ENCODE results near the gene ABCB10.

The ABCB10 gene

DNA sequence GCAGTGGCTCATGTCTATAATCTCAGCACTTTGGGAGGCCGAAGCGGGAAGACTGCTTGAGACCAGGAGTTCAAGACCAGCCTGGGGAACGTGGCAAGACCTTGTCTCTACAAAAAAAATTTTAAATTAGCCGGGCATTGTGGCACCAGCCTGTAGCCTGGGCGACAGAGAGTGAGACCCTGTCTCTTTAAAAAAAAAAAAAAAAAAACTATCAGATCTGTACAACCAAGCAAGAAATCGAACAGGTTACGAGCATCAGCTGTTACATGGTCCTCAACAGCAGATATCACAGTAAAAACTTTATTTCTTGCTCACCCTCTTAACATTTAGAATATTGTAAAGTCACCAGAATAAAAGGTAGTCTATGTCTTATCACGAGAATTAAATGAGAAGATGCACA is 51.9 kb downstream of the ABCB10 start:
- H3K4me3 ChIP-seq (ENCODE audit: low read depth in 1 of 2, low read length in 2 of 2): peak overlapping the region; percentile 85 to 88; a peak in 3 of 4 replicates

DNA sequence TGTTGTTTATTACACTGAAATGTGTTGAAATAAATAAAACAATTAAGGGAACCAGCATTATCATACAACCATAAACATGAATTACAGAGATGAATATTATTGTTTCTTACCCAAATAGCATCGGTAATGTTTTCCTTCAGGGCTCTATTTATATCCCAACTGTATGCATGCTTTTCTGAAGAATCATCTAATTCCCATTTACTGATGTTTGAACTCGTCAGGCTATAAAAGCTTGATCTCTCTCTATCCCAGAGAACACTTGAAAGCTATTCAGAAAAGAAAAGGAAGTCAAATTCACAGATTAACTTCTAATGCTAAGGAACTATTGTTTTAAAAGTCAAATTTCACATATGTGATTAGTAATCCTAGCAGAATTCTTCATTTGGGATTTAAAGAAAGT is 62.7 kb downstream of the ABCB10 start:
- TF ChIP-seq EZH2 (IDR thresholded peaks at IDR 0.05; ENCODE audit: borderline replicate concordance, low read depth, low read length, severe bottlenecking): no peak
- TF ChIP-seq, protein P1, sequence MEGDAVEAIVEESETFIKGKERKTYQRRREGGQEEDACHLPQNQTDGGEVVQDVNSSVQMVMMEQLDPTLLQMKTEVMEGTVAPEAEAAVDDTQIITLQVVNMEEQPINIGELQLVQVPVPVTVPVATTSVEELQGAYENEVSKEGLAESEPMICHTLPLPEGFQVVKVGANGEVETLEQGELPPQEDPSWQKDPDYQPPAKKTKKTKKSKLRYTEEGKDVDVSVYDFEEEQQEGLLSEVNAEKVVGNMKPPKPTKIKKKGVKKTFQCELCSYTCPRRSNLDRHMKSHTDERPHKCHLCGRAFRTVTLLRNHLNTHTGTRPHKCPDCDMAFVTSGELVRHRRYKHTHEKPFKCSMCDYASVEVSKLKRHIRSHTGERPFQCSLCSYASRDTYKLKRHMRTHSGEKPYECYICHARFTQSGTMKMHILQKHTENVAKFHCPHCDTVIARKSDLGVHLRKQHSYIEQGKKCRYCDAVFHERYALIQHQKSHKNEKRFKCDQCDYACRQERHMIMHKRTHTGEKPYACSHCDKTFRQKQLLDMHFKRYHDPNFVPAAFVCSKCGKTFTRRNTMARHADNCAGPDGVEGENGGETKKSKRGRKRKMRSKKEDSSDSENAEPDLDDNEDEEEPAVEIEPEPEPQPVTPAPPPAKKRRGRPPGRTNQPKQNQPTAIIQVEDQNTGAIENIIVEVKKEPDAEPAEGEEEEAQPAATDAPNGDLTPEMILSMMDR (IDR thresholded peaks at IDR 0.05; ENCODE audit: borderline replicate concordance, extremely low read depth, low read length, poor library complexity, severe bottlenecking): no peak
- H3K4me1 ChIP-seq (ENCODE audit: insufficient read depth, low read length): no peaks in the 10 kb centered on the region
- no peaks in the 10 kb centered on the region for H3K9me3 ChIP-seq (ENCODE audit: insufficient read depth, low read length, severe bottlenecking)
- no peak overlapping the region for H3K9ac ChIP-seq (ENCODE audit: low read depth, low read length)
- H3K4me3 ChIP-seq (ENCODE audit: low read depth in 1 of 2, low read length in 2 of 2): no peak overlapping the region
- H3K27me3 ChIP-seq (ENCODE audit: insufficient read depth, low read length, poor library complexity): no peaks in the 10 kb centered on the region
- H3K27ac ChIP-seq (ENCODE audit: low read length): no peak overlapping the region
- no peak for DNase-seq
- no peak overlapping the region for H2AFZ ChIP-seq (ENCODE audit: low read depth, low read length)
- H3K36me3 ChIP-seq (ENCODE audit: insufficient read depth, low read length): peaks cover 84% of the 10 kb centered on the region
- H3K4me2 ChIP-seq (ENCODE audit: insufficient read depth, low read length): no peak overlapping the region
- H3K79me2 ChIP-seq (ENCODE audit: insufficient read depth, low read length): no peaks in the 10 kb centered on the region
- no peak for ATAC-seq (ENCODE audit: insufficient read depth, low read depth)
- no peaks in the 10 kb centered on the region for H4K20me1 ChIP-seq (ENCODE audit: insufficient read depth, low read length)

More for the DNA sequence above, 51.9 kb downstream of the ABCB10 start:
- ATAC-seq (ENCODE audit: insufficient read depth, low read depth) (no peak), DNase-seq (no peak)
- Histone ChIP-seq H3K36me3 (ENCODE audit: insufficient read depth, low read length) (peaks cover 18% of the 10 kb centered on the region), H3K79me2 (ENCODE audit: insufficient read depth, low read length) (peaks cover 47% of the 10 kb centered on the region), H3K4me2 (ENCODE audit: insufficient read depth, low read length) (peak overlapping the region; percentile 90), H4K20me1 (ENCODE audit: insufficient read depth, low read length) (no peaks in the 10 kb centered on the region), H3K27me3 (ENCODE audit: insufficient read depth, low read length, poor library complexity) (no peaks in the 10 kb centered on the region), H3K9me3 (ENCODE audit: insufficient read depth, low read length, severe bottlenecking) (no peaks in the 10 kb centered on the region), H3K27ac (ENCODE audit: low read length) (no peak overlapping the region), H3K9ac (ENCODE audit: low read depth, low read length) (peak overlapping the region; percentile 89; the same call in 1 of the 2 replicates), H2AFZ (ENCODE audit: low read depth, low read length) (no peak overlapping the region), H3K4me1 (ENCODE audit: insufficient read depth, low read length) (peaks cover 33% of the 10 kb centered on the region)
- TF ChIP-seq, protein P1 (IDR thresholded peaks at IDR 0.05; ENCODE audit: borderline replicate concordance, extremely low read depth, low read length, poor library complexity, severe bottlenecking): no peak
- TF ChIP-seq EZH2 (IDR thresholded peaks at IDR 0.05; ENCODE audit: borderline replicate concordance, low read depth, low read length, severe bottlenecking): no peak

DNA sequence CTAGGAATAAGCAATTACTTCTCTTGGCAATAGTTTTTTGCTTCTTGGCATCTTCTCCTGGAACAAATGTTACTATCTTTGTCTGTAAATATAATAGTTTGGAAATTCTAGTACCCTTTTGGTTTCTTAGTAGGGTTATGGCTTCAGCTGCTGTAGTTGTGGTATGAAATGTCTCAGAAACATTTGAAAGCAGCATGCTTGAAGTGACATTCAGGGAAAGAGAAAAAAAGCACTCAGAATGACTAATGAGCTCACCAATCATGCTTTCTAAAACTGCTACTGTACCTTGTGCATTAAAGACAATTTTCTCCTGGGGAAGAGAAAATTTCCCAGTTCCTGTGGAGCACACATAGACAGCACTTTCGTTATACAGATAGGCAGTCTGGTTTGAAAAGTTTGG is 71.3 kb downstream of the ABCB10 start:
- Histone ChIP-seq H3K27me3 (ENCODE audit: insufficient read depth, low read length, poor library complexity) (no peaks in the 10 kb centered on the region), H3K4me2 (ENCODE audit: insufficient read depth, low read length) (no peak overlapping the region), H4K20me1 (ENCODE audit: insufficient read depth, low read length) (no peaks in the 10 kb centered on the region), H3K4me1 (ENCODE audit: insufficient read depth, low read length) (no peaks in the 10 kb centered on the region), H3K9ac (ENCODE audit: low read depth, low read length) (no peak overlapping the region), H3K36me3 (ENCODE audit: insufficient read depth, low read length) (peaks cover 82% of the 10 kb centered on the region), H3K9me3 (ENCODE audit: insufficient read depth, low read length, severe bottlenecking) (no peaks in the 10 kb centered on the region), H3K27ac (ENCODE audit: low read length) (no peak overlapping the region), H2AFZ (ENCODE audit: low read depth, low read length) (no peak overlapping the region), H3K4me3 (ENCODE audit: low read depth in 1 of 2, low read length in 2 of 2) (no peak overlapping the region), H3K79me2 (ENCODE audit: insufficient read depth, low read length) (no peaks in the 10 kb centered on the region)
- DNase-seq (no peak), ATAC-seq (ENCODE audit: insufficient read depth, low read depth) (no peak)
- no peak for TF ChIP-seq EZH2 (IDR thresholded peaks at IDR 0.05; ENCODE audit: borderline replicate concordance, low read depth, low read length, severe bottlenecking)
- TF ChIP-seq, protein P1 (IDR thresholded peaks at IDR 0.05; ENCODE audit: borderline replicate concordance, extremely low read depth, low read length, poor library complexity, severe bottlenecking): no peak

DNA sequence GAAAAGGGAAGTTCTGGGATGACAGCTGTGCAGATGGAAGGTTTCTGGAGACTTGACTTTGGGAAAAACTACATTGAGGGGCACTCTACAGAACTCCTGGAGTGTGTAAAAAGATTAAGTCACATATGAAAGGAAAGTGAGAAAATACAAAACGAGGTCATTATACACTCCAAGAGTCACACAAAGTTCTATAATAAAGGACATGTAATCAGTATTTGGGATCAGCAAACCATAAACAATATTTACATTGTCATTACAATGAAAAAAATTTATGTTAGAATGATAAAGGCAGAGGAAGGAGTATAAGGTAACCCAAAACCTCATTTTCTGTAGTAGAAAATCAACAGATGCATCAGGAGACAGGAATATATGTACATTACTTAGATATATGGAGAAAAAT is 73.2 kb downstream of the ABCB10 start:
- Histone ChIP-seq H3K79me2 (ENCODE audit: insufficient read depth, low read length) (no peaks in the 10 kb centered on the region), H3K27ac (ENCODE audit: low read length) (no peak overlapping the region), H3K36me3 (ENCODE audit: insufficient read depth, low read length) (peaks cover 86% of the 10 kb centered on the region), H3K4me2 (ENCODE audit: insufficient read depth, low read length) (no peak overlapping the region), H3K27me3 (ENCODE audit: insufficient read depth, low read length, poor library complexity) (no peaks in the 10 kb centered on the region), H3K4me3 (ENCODE audit: low read depth in 1 of 2, low read length in 2 of 2) (no peak overlapping the region), H3K4me1 (ENCODE audit: insufficient read depth, low read length) (no peaks in the 10 kb centered on the region), H2AFZ (ENCODE audit: low read depth, low read length) (no peak overlapping the region), H3K9ac (ENCODE audit: low read depth, low read length) (no peak overlapping the region), H3K9me3 (ENCODE audit: insufficient read depth, low read length, severe bottlenecking) (no peaks in the 10 kb centered on the region), H4K20me1 (ENCODE audit: insufficient read depth, low read length) (no peaks in the 10 kb centered on the region)
- ATAC-seq (ENCODE audit: insufficient read depth, low read depth) (no peak), DNase-seq (no peak)
- TF ChIP-seq, protein P1 (IDR thresholded peaks at IDR 0.05; ENCODE audit: borderline replicate concordance, extremely low read depth, low read length, poor library complexity, severe bottlenecking): no peak
- no peak for TF ChIP-seq EZH2 (IDR thresholded peaks at IDR 0.05; ENCODE audit: borderline replicate concordance, low read depth, low read length, severe bottlenecking)

Data from DND-41 (cell line).